ENCODE results near the gene HES6. TPM values are rescaled to one million over a fixed set of nuclear protein-coding genes. Genes with fewer than 3 reads are reported as not detected.

HES6 gene
- total and polyA plus RNA-seq, 2 donors (not counting 1 experiment from before 2014, with no cell fraction given) = 0.82 to 4.1 TPM

DNA sequence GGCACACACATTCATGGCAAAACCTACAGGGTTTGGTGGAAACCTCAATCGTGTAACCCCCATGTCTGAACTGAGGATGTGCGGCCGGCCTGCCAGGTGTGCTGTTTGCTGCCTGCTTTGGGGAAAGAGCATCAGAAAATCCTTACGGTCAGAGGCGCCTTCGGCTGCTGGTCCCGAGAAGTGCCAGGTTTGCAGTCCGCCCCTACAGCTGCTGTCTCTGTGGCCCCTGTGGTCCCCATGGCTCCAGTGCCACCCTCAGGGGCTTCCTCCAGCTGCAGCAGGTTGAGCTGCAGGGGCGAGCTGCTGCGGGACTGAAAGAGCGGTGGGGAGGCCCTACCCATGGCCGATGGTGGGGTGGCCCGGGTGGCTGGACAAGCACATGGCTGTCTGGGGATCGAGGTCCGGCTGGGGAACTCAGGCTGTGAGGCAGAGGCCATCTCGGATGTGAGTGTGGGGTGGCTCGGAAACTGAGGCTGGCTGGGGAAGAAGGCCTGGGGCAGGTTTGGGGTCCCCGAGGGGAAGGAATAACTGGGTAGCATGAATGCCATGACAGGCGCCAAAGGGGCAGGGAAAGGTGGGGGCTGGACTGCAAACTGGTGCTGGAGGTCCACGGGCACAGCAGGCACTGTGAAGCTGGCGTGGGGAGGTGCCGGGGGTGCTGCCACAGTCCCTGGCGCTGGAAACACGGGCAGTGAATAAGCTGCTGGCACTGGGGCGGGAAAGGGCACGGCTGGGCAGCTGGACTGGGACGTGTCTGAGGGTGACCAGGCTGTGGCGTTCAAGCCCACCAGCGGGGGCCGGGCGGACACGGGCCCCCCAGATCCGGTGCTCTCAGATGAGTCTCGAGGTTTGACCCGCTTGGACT is 13.2 kb upstream of the HES6 start:
- Histone ChIP-seq H2AFZ (ENCODE audit: low read length) (no peak overlapping the region), H3K9me3 (ENCODE audit: control insufficient read depth, insufficient read depth, low read depth, low read length) (no peaks in the 10 kb centered on the region), H3K27me3 (ENCODE audit: control insufficient read depth, insufficient read depth, low read length) (no peaks in the 10 kb centered on the region), H3K4me1 (ENCODE audit: control insufficient read depth, extremely low read depth, insufficient read depth, low read length) (no peaks in the 10 kb centered on the region), H3K4me3 (replicated peaks in 1 of 4; ENCODE audit: control extremely low read depth in 1 of 4, insufficient read depth in 1 of 4, low read depth in 3 of 4, low read length in 4 of 4) (no peak overlapping the region), H3K79me2 (ENCODE audit: control insufficient read depth, insufficient read depth, low read length) (no peaks in the 10 kb centered on the region), H3K4me2 (ENCODE audit: extremely low read depth, insufficient read depth, low read length) (no peak overlapping the region), H4K20me1 (ENCODE audit: control insufficient read depth, extremely low read depth, insufficient read depth, low read length) (no peaks in the 10 kb centered on the region), H3K36me3 (ENCODE audit: control insufficient read depth, insufficient read depth, low read length) (peaks cover 2% of the 10 kb centered on the region), H3K9ac (ENCODE audit: insufficient read depth, low read length) (no peak overlapping the region), H3K27ac (ENCODE audit: insufficient read depth, low read length) (no peak overlapping the region)
- DNase-seq (ENCODE audit: low read depth in 2 of 2) = no peak
- TF ChIP-seq, protein P1, sequence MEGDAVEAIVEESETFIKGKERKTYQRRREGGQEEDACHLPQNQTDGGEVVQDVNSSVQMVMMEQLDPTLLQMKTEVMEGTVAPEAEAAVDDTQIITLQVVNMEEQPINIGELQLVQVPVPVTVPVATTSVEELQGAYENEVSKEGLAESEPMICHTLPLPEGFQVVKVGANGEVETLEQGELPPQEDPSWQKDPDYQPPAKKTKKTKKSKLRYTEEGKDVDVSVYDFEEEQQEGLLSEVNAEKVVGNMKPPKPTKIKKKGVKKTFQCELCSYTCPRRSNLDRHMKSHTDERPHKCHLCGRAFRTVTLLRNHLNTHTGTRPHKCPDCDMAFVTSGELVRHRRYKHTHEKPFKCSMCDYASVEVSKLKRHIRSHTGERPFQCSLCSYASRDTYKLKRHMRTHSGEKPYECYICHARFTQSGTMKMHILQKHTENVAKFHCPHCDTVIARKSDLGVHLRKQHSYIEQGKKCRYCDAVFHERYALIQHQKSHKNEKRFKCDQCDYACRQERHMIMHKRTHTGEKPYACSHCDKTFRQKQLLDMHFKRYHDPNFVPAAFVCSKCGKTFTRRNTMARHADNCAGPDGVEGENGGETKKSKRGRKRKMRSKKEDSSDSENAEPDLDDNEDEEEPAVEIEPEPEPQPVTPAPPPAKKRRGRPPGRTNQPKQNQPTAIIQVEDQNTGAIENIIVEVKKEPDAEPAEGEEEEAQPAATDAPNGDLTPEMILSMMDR (conservative IDR thresholded peaks at IDR 0.05 in 1 of 2, IDR thresholded peaks at IDR 0.05 in 1 of 2; ENCODE audit: low read depth in 1 of 2, low read length in 2 of 2) = no peak
- TF ChIP-seq EZH2 (IDR thresholded peaks at IDR 0.05; ENCODE audit: low read length, missing control alignments) = no peak

DNA sequence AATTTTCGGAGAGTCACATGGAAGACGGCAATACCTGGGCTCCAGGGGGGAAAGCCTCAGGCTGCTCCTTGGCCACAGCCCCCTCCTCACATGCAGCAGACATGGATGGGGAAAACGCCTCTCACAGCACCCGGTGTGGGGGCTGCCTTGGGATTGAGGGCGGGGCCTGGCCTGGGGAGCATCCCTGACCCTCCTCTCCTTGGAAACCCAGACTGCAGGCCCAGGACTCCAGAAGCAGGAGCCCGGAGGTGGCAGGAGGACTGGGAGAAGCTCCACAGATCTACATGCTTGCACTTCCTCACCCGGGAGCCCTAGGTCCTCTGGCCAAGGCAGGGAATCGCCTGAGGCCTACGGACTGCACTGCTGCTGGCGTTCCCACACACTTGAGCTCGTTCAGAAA is 12.1 kb upstream of the HES6 start:
- Histone ChIP-seq H3K4me2 (ENCODE audit: extremely low read depth, insufficient read depth, low read length) (no peak overlapping the region), H3K79me2 (ENCODE audit: control insufficient read depth, insufficient read depth, low read length) (no peaks in the 10 kb centered on the region), H3K9me3 (ENCODE audit: control insufficient read depth, insufficient read depth, low read depth, low read length) (no peaks in the 10 kb centered on the region), H4K20me1 (ENCODE audit: control insufficient read depth, extremely low read depth, insufficient read depth, low read length) (no peaks in the 10 kb centered on the region), H3K27me3 (ENCODE audit: control insufficient read depth, insufficient read depth, low read length) (no peaks in the 10 kb centered on the region), H3K27ac (ENCODE audit: insufficient read depth, low read length) (no peak overlapping the region), H3K4me1 (ENCODE audit: control insufficient read depth, extremely low read depth, insufficient read depth, low read length) (no peaks in the 10 kb centered on the region), H3K9ac (ENCODE audit: insufficient read depth, low read length) (no peak overlapping the region), H3K4me3 (replicated peaks in 1 of 4; ENCODE audit: control extremely low read depth in 1 of 4, insufficient read depth in 1 of 4, low read depth in 3 of 4, low read length in 4 of 4) (no peak overlapping the region), H2AFZ (ENCODE audit: low read length) (no peak overlapping the region), H3K36me3 (ENCODE audit: control insufficient read depth, insufficient read depth, low read length) (peaks cover 2% of the 10 kb centered on the region)
- no peak for DNase-seq (ENCODE audit: low read depth in 2 of 2)
- TF ChIP-seq, protein P1 (conservative IDR thresholded peaks at IDR 0.05 in 1 of 2, IDR thresholded peaks at IDR 0.05 in 1 of 2; ENCODE audit: low read depth in 1 of 2, low read length in 2 of 2) = no peak
- no peak for TF ChIP-seq EZH2 (IDR thresholded peaks at IDR 0.05; ENCODE audit: low read length, missing control alignments)

DNA sequence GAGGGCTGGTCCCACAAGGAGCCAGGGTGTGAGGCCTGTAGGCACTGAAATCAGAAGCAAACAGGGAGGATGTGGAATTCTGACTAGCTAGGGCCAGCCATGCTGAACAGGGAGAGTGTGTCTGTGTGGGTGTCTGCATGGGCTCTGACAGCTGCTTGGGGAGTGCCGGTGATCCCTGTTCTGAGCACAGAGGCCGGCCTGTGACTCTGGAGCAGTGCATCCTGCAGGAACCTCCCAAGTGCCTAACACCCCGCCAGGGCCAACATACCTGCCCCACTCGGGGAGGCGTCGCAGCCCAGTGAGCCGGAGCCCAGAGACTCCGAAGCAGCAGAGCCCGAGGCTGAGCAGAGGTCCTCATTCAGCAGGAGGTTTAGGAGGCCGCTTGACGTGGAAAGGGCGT is 11.5 kb upstream of the HES6 start:
- H2AFZ ChIP-seq (ENCODE audit: low read length) = no peak overlapping the region
- H3K79me2 ChIP-seq (ENCODE audit: control insufficient read depth, insufficient read depth, low read length) = no peaks in the 10 kb centered on the region
- no peaks in the 10 kb centered on the region for H3K27me3 ChIP-seq (ENCODE audit: control insufficient read depth, insufficient read depth, low read length)
- H3K4me1 ChIP-seq (ENCODE audit: control insufficient read depth, extremely low read depth, insufficient read depth, low read length) = no peaks in the 10 kb centered on the region
- H3K9ac ChIP-seq (ENCODE audit: insufficient read depth, low read length) = no peak overlapping the region
- TF ChIP-seq EZH2 (IDR thresholded peaks at IDR 0.05; ENCODE audit: low read length, missing control alignments) = no peak
- TF ChIP-seq, protein P1 (conservative IDR thresholded peaks at IDR 0.05 in 1 of 2, IDR thresholded peaks at IDR 0.05 in 1 of 2; ENCODE audit: low read depth in 1 of 2, low read length in 2 of 2) = no peak
- no peak for DNase-seq (ENCODE audit: low read depth in 2 of 2)
- H4K20me1 ChIP-seq (ENCODE audit: control insufficient read depth, extremely low read depth, insufficient read depth, low read length) = no peaks in the 10 kb centered on the region
- H3K4me3 ChIP-seq (replicated peaks in 1 of 4; ENCODE audit: control extremely low read depth in 1 of 4, insufficient read depth in 1 of 4, low read depth in 3 of 4, low read length in 4 of 4) = no peak overlapping the region
- no peaks in the 10 kb centered on the region for H3K9me3 ChIP-seq (ENCODE audit: control insufficient read depth, insufficient read depth, low read depth, low read length)
- H3K4me2 ChIP-seq (ENCODE audit: extremely low read depth, insufficient read depth, low read length) = no peak overlapping the region
- no peak overlapping the region for H3K27ac ChIP-seq (ENCODE audit: insufficient read depth, low read length)
- peaks cover 2% of the 10 kb centered on the region for H3K36me3 ChIP-seq (ENCODE audit: control insufficient read depth, insufficient read depth, low read length)

Measured in fibroblast of lung (primary cell).